Stimulated activated CD4-positive, alpha-beta T cell treated with anti-CD3 and anti-CD28 coated beads, Interleukin-2, amount 100 ng/mL, for 24 hours (primary cell): ENCODE results near the gene RBM44.
"Not testable (repeated sequence)": the region's sequence is repeated elsewhere in the genome, so short reads cannot be mapped to it uniquely, and the experiment has no call there.

Experiments used
- DNase-seq, 2 donors: peaks; one replicate each; pipeline ENCODE4 v3.0.0-alpha.2; 2020

RBM44 gene

GRCh38 chr2:237779521-237779920 lies 19.1 kb upstream of the RBM44 start:
- no peak for DNase-seq

GRCh38 chr2:237782181-237782580 lies 16.4 kb upstream of the RBM44 start:
- no peak for DNase-seq

GRCh38 chr2:237783678-237784077 lies 14.9 kb upstream of the RBM44 start:
- not testable (repeated sequence) for DNase-seq

GRCh38 chr2:237786936-237787335 lies 11.6 kb upstream of the RBM44 start:
- DNase-seq = no peak

- DNase-seq = no peak
Measured at GRCh38 chr2:237790353-237790752, 8.2 kb upstream of the RBM44 start.

- DNase-seq = no peak
Measured at GRCh38 chr2:237791977-237792727, 6.4 kb upstream of the RBM44 start.

GRCh38 chr2:237797253-237797652 lies 1.3 kb upstream of the RBM44 start:
- DNase-seq = no peak

- no peak for DNase-seq
Measured at GRCh38 chr2:237799060-237799428, 465 bp downstream of the RBM44 start.

- no peak for DNase-seq
Measured at GRCh38 chr2:237801466-237801865, 2.9 kb downstream of the RBM44 start.

- DNase-seq = no peak
Measured at GRCh38 chr2:237806334-237806733, 7.8 kb downstream of the RBM44 start.

GRCh38 chr2:237815637-237816036 lies 17.1 kb downstream of the RBM44 start:
- DNase-seq = no peak

GRCh38 chr2:237816531-237816930 lies 18.0 kb downstream of the RBM44 start:
- DNase-seq = no peak

- no peak for DNase-seq
Measured at GRCh38 chr2:237818066-237818473, 19.5 kb downstream of the RBM44 start.

GRCh38 chr2:237819231-237819630 lies 20.7 kb downstream of the RBM44 start:
- no peak for DNase-seq

- DNase-seq = no peak
Measured at GRCh38 chr2:237820421-237820820, 21.8 kb downstream of the RBM44 start.

GRCh38 chr2:237823544-237823943 lies 25.0 kb downstream of the RBM44 start:
- no peak for DNase-seq

- no peak for DNase-seq
Measured at GRCh38 chr2:237824085-237824484, 25.5 kb downstream of the RBM44 start.

GRCh38 chr2:237827421-237827987 lies 28.9 kb downstream of the RBM44 start:
- no peak for DNase-seq

GRCh38 chr2:237830522-237830921 lies 31.9 kb downstream of the RBM44 start:
- DNase-seq = no peak

GRCh38 chr2:237833546-237833945 lies 35.0 kb downstream of the RBM44 start:
- no peak for DNase-seq

GRCh38 chr2:237835372-237835771 lies 36.8 kb downstream of the RBM44 start:
- DNase-seq = no peak

GRCh38 chr2:237841051-237841450 lies 42.5 kb downstream of the RBM44 start:
- no peak for DNase-seq

GRCh38 chr2:237848940-237849339 lies 50.4 kb downstream of the RBM44 start:
- DNase-seq = not testable (repeated sequence)

GRCh38 chr2:237854295-237854694 lies 55.7 kb downstream of the RBM44 start:
- no peak for DNase-seq

- no peak for DNase-seq
Measured at GRCh38 chr2:237857791-237858190, 59.2 kb downstream of the RBM44 start.
